Stomach (tissue), 9 donors: ENCODE results near the gene KLC4. TPM values are rescaled to one million over a fixed set of nuclear protein-coding genes. Genes with fewer than 3 reads are reported as not detected.

ENCODE experiments used
- DNase-seq, 2 donors: peaks; one replicate each; pipeline versions ENCODE4 v3.0.0 to v3.0.0-alpha.2; 2013 to 2019
- H3K27ac ChIP-seq, 5 donors: fragments of 200-600 bp in 4 of 5; sonication (generic) in 4 of 5; one replicate each; pipeline ENCODE4 v1.5.1; 2013 to 2019; ENCODE audit warnings: mild to moderate bottlenecking in 1 of 5, moderate library complexity in 1 of 5
- H3K27me3 ChIP-seq, 3 donors: fragments of 200-600 bp; sonication (generic); one replicate each; pipeline ENCODE4 v1.5.1; 2017 to 2019; ENCODE audit warnings: mixed run types in 1 of 3
- H3K36me3 ChIP-seq, 4 donors: fragments of 200-600 bp; sonication (generic); 1 replicate in 3 of 4; 2 replicates in 1 of 4; pipeline ENCODE4 v1.5.1; 2016 to 2019
- H3K4me1 ChIP-seq, 4 donors: fragments of 200-600 bp; sonication (generic); one replicate each; pipeline ENCODE4 v1.5.1; 2016 to 2019
- H3K4me3 ChIP-seq, 4 donors: fragments of 200-600 bp; sonication (generic) in 3 of 4; one replicate each; pipeline ENCODE4 v1.5.1; 2016 to 2019; ENCODE audit warnings: mild to moderate bottlenecking in 1 of 4
- H3K9me3 ChIP-seq, 4 donors: fragments of 200-600 bp; sonication (generic); one replicate each; pipeline ENCODE4 v1.5.1; 2016 to 2019
- CTCF ChIP-seq, 7 experiments: fragments of 450-650 bp in 4 of 7; fragments of 200-600 bp in 3 of 7; sonication (generic) in 3 of 7; IDR thresholded peaks; one replicate each; pipeline ENCODE4 v1.5.1; 2016 to 2019; ENCODE audit warnings: antibody characterized with exemption in 7 of 7, control low read depth in 2 of 7, mild to moderate bottlenecking in 1 of 7
- EP300 ChIP-seq: sonication (generic); formaldehyde crosslinking; IDR thresholded peaks from one replicate; pipeline ENCODE4 v1.6.1; 2017; ENCODE audit warnings: antibody characterized with exemption
- POLR2A ChIP-seq, 4 donors: fragments of 450-650 bp; IDR thresholded peaks; one replicate each; pipeline ENCODE4 v1.6.1; 2016; ENCODE audit warnings: antibody characterized with exemption in 4 of 4, control low read depth in 2 of 4, mild to moderate bottlenecking in 1 of 4, moderate library complexity in 1 of 4
- POLR2AphosphoS5 ChIP-seq, 3 donors: sonication (generic); formaldehyde crosslinking; IDR thresholded peaks; one replicate each; pipeline ENCODE4 v1.6.1; 2016; ENCODE audit warnings: antibody characterized with exemption in 3 of 3
- WGBS, 5 donors: extraction: QIAGEN DNeasy Blood & Tissue Kit in 3 of 5; methylation state at CpG; one replicate each; pipeline versions ENCODE4 v1.1.5 to v1.1.7; 2013 to 2018; 5-methylcytosine and 5-hydroxymethylcytosine counted together
- intact Hi-C: fragments of 100-400 bp; cut with DNase I; formaldehyde crosslinking; loops from one replicate; pipeline ENCODE4 v1.15.1; 2023; ENCODE audit warnings: low total_unique reads
- polyA plus RNA-seq, 3 donors: library from polyadenylated mRNA; stranded (reverse); fragments of 200-250 nt; gene quantifications; one replicate each; pipeline ENCODE4 v1.2.3, GENCODE V29; 2013
- total RNA-seq, 5 donors: library from RNA; depleted of rRNA; stranded (reverse); fragments of >200 nt; gene quantifications; one replicate each; pipeline versions ENCODE4 v1.1.0 to v1.2.3, GENCODE V29; 2014 to 2016
- donor health status: healthy with polysubstance abuse.
- donor health status: Bipolar disorder and iron deficiency.
- donor health status: healthy.

The KLC4 gene
- total and polyA plus RNA-seq, 8 donors = 23.5 to 410 (median 48.3) TPM

- TF ChIP-seq POLR2A (IDR thresholded peaks at IDR 0.05) (no peak), CTCF (IDR thresholded peaks at IDR 0.05) (no peak), EP300 (no peak)
- peak overlapping the region in 1 of 5 donors; percentile 78 for H3K27ac ChIP-seq
Observed at GRCh38 chr6:43088654-43089056, 29.2 kb downstream of the KLC4 start.

GRCh38 chr6:43089467-43089866 lies 30.0 kb downstream of the KLC4 start:
- Histone ChIP-seq H3K4me1 (peaks cover 4 to 32% (median 22%) of the 10 kb centered on the region in 4 donors), H3K9me3 (no peaks in the 10 kb centered on the region), H3K4me3 (no peak overlapping the region), H3K27ac (peak overlapping the region; percentile 43 to 78 (median 57)), H3K27me3 (no peaks in the 10 kb centered on the region), H3K36me3 (no peaks in the 10 kb centered on the region)
- no peak for TF ChIP-seq EP300
- TF ChIP-seq CTCF (IDR thresholded peaks at IDR 0.05) = no peak
- no peak for TF ChIP-seq POLR2AphosphoS5 (IDR thresholded peaks at IDR 0.05)
- TF ChIP-seq POLR2A (IDR thresholded peaks at IDR 0.05) = no peak
- intact Hi-C loops = no loop called here
- 20 to 37% (median 31%) methylated on average over 4 of the region's 4 CpGs for WGBS, 5 donors
- peak in 1 of 2 donors; percentile 34 for DNase-seq

More at GRCh38 chr6:43088654-43089056, 29.2 kb downstream of the KLC4 start:
- intact Hi-C loops = no loop called here
- DNase-seq = no peak
- H3K9me3 ChIP-seq = no peaks in the 10 kb centered on the region
- peaks cover 4 to 23% (median 18%) of the 10 kb centered on the region in 4 donors for H3K4me1 ChIP-seq
- H3K27me3 ChIP-seq = no peaks in the 10 kb centered on the region
- WGBS, 5 donors = 79 to 88% (median 82%) methylated on average over 4 of the region's 4 CpGs
- no peak overlapping the region for H3K4me3 ChIP-seq
- no peaks in the 10 kb centered on the region for H3K36me3 ChIP-seq

- 31 to 63% (median 39%) methylated on average over 8 of the region's 8 CpGs for WGBS, 5 donors
- Histone ChIP-seq H3K4me3 (no peak overlapping the region), H3K36me3 (no peaks in the 10 kb centered on the region), H3K27me3 (no peaks in the 10 kb centered on the region), H3K4me1 (peaks cover 4 to 33% (median 24%) of the 10 kb centered on the region in 4 donors), H3K27ac (peak overlapping the region; percentile 43 to 78 (median 57)), H3K9me3 (no peaks in the 10 kb centered on the region)
- TF ChIP-seq POLR2A (IDR thresholded peaks at IDR 0.05) (no peak), CTCF (IDR thresholded peaks at IDR 0.05) (no peak), POLR2AphosphoS5 (IDR thresholded peaks at IDR 0.05) (no peak), EP300 (no peak)
- DNase-seq = peak in 1 of 2 donors; percentile 34
- intact Hi-C loops = no loop called here
Observed at GRCh38 chr6:43089874-43090558, 30.6 kb downstream of the KLC4 start.

- 35 to 60% (median 55%) methylated on average over 2 of the region's 2 CpGs for WGBS, 5 donors
- intact Hi-C loops = no loop called here
- TF ChIP-seq EP300 (no peak), POLR2AphosphoS5 (IDR thresholded peaks at IDR 0.05) (no peak), CTCF (IDR thresholded peaks at IDR 0.05) (no peak), POLR2A (IDR thresholded peaks at IDR 0.05) (no peak)
- no peaks in the 10 kb centered on the region for H3K9me3 ChIP-seq
- H3K36me3 ChIP-seq = no peaks in the 10 kb centered on the region
- no peaks in the 10 kb centered on the region for H3K27me3 ChIP-seq
- peak overlapping the region in 2 of 5 donors; percentile 59 to 78 for H3K27ac ChIP-seq
- H3K4me3 ChIP-seq = no peak overlapping the region
- peaks cover 6 to 37% (median 27%) of the 10 kb centered on the region in 4 donors for H3K4me1 ChIP-seq
- DNase-seq = no peak
Observed at GRCh38 chr6:43090559-43090956, 31.1 kb downstream of the KLC4 start.
